Smooth muscle cell (in vitro differentiated cells): ENCODE measurements around the gene HAUS8. TPM values are rescaled to one million over a fixed set of nuclear protein-coding genes. Genes with fewer than 3 reads are reported as not detected.

Experiments
- DNase-seq: peaks from one replicate; lab custom pipeline; 2025; ENCODE audit not compliant: unreplicated experiment; lab: John Stamatoyannopoulos, UW
- H2AFZ ChIP-seq: fragments of 200-600 bp; sonication (generic); 2 replicates; pipeline ENCODE4 v1.6.0; 2016; ENCODE audit warnings: antibody characterized with exemption, low read depth, mild to moderate bottlenecking
- H3F3A ChIP-seq: fragments of 200-600 bp; sonication (generic); 2 replicates; pipeline ENCODE4 v1.6.0; 2017; ENCODE audit warnings: antibody characterized with exemption, low read depth
- H3K27ac ChIP-seq: fragments of 200-600 bp; sonication (generic); 2 replicates; pipeline ENCODE4 v1.5.1; 2016; ENCODE audit warnings: low read depth, mild to moderate bottlenecking
- H3K27me3 ChIP-seq: fragments of 200-600 bp; sonication (generic); 2 replicates; pipeline ENCODE4 v1.6.1; 2016; ENCODE audit warnings: low read depth, mild to moderate bottlenecking
- H3K36me3 ChIP-seq: fragments of 200-600 bp; sonication (generic); 2 replicates; pipeline ENCODE4 v1.5.1; 2016; ENCODE audit warnings: low read depth
- H3K4me1 ChIP-seq: fragments of 200-600 bp; sonication (generic); 2 replicates; pipeline ENCODE4 v1.5.1; 2016; ENCODE audit warnings: low read depth
- H3K4me2 ChIP-seq: fragments of 200-600 bp; sonication (generic); 2 replicates; pipeline ENCODE4 v1.6.0; 2016; ENCODE audit warnings: mild to moderate bottlenecking
- H3K4me3 ChIP-seq: fragments of 200-600 bp; sonication (generic); 2 replicates; pipeline ENCODE4 v1.5.1; 2016; ENCODE audit warnings: mild to moderate bottlenecking
- H3K79me2 ChIP-seq: fragments of 200-600 bp; sonication (generic); 2 replicates; pipeline ENCODE4 v1.6.0; 2016; ENCODE audit warnings: low read depth, mild to moderate bottlenecking
- H3K9ac ChIP-seq: fragments of 200-600 bp; sonication (generic); 2 replicates; pipeline ENCODE4 v1.6.0; 2016; ENCODE audit warnings: low read depth
- H3K9me3 ChIP-seq: fragments of 200-600 bp; sonication (generic); replicated peaks from 2 replicates; pipeline ENCODE4 v1.5.1; 2016; ENCODE audit warnings: low read depth
- H4K20me1 ChIP-seq: fragments of 200-600 bp; sonication (generic); 2 replicates; pipeline ENCODE4 v1.6.0; 2016; ENCODE audit warnings: low read depth
- WGBS: methylation state at CpG from one replicate; pipeline ENCODE4 v1.1.7; 2016; ENCODE audit warnings: low lambda C conversion rate; 5-methylcytosine and 5-hydroxymethylcytosine counted together
- polyA plus RNA-seq: library from polyadenylated mRNA; unstranded; fragments of >200 nt; fragmentation: Nextera tagmentation; extraction: Ambion mirVana; gene quantifications from 2 replicates; pipeline ENCODE4 v1.2.1, GENCODE V29; 2016
- total RNA-seq: library from RNA; depleted of rRNA; stranded (reverse); fragments of >200 nt; gene quantifications from 2 replicates; pipeline ENCODE4 v1.2.3, GENCODE V29; 2014
- TF ChIP-seq, protein P1 (sequence below): fragments of 200-600 bp; sonication (generic); IDR thresholded peaks from 2 replicates; pipeline ENCODE4 v1.5.1; 2017; ENCODE audit warnings: borderline replicate concordance, mild to moderate bottlenecking, antibody characterized with exemption; ENCODE audit not compliant: insufficient read depth, poor library complexity, severe bottlenecking

HAUS8 gene
- total and polyA plus RNA-seq, 2 experiments from 2014 or later: 6.3 to 7.4 TPM

DNA sequence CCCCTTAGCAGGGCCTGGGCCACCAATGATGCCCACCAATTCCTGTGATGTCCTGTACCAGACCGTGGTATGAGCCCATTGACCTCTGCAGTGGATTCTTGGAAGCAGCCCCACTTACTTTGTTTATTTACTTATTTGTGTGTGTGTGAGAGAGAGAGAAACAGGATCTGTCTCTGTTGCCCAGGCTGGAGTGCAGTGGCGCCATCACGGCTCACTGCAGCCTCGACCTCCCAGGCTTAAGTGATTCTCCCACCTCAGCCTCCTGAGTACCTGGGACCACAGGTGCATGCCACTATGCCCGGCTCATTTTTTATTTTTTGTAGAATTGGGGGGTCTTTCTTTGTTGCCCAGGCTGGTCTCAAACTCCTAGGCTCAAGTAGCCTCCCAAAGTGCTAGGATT is 13.3 kb upstream of the HAUS8 start:
- DNase-seq: no peak
- H3K27me3 ChIP-seq: no peaks in the 10 kb centered on the region
- H3K36me3 ChIP-seq: no peaks in the 10 kb centered on the region
- H3K79me2 ChIP-seq: peaks cover 85% of the 10 kb centered on the region
- peaks cover 8% of the 10 kb centered on the region for H3K4me1 ChIP-seq
- TF ChIP-seq, protein P1, sequence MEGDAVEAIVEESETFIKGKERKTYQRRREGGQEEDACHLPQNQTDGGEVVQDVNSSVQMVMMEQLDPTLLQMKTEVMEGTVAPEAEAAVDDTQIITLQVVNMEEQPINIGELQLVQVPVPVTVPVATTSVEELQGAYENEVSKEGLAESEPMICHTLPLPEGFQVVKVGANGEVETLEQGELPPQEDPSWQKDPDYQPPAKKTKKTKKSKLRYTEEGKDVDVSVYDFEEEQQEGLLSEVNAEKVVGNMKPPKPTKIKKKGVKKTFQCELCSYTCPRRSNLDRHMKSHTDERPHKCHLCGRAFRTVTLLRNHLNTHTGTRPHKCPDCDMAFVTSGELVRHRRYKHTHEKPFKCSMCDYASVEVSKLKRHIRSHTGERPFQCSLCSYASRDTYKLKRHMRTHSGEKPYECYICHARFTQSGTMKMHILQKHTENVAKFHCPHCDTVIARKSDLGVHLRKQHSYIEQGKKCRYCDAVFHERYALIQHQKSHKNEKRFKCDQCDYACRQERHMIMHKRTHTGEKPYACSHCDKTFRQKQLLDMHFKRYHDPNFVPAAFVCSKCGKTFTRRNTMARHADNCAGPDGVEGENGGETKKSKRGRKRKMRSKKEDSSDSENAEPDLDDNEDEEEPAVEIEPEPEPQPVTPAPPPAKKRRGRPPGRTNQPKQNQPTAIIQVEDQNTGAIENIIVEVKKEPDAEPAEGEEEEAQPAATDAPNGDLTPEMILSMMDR: no peak
- peaks cover 19% of the 10 kb centered on the region for H3F3A ChIP-seq
- H3K9ac ChIP-seq: peak overlapping the region; percentile 1
- peak overlapping the region; percentile 71 for H3K4me2 ChIP-seq
- H3K4me3 ChIP-seq: no peak overlapping the region
- H3K9me3 ChIP-seq: no peaks in the 10 kb centered on the region
- peaks cover 63% of the 10 kb centered on the region for H4K20me1 ChIP-seq
- peak overlapping the region; percentile 97 for H3K27ac ChIP-seq
- WGBS: 90% methylated on average over 5 of the region's 5 CpGs
- no peak overlapping the region for H2AFZ ChIP-seq

DNA sequence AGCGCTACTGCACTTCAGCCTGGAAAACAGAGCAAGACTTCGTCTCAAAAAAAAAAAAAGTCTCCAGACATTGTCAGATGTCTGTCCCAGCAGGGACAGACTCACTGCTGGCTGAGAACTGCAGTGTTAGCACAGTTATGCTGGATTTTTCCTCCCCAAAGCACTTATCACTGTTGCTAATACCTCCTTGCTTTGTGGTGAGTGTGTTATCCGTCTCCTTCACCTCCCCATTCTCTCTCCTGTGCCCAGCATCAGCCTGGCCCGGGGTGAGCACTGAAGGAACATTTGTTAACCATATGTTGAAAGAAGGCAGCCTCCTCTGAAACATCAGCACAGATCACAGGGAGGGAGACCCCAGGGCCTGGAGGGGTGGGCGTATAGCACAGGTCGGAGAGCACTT is 11.6 kb upstream of the HAUS8 start:
- peaks cover 19% of the 10 kb centered on the region for H3F3A ChIP-seq
- no peaks in the 10 kb centered on the region for H3K36me3 ChIP-seq
- H3K27me3 ChIP-seq: no peaks in the 10 kb centered on the region
- no peak overlapping the region for H3K4me3 ChIP-seq
- H3K9me3 ChIP-seq: no peaks in the 10 kb centered on the region
- DNase-seq: no peak
- peaks cover 8% of the 10 kb centered on the region for H3K4me1 ChIP-seq
- peaks cover 67% of the 10 kb centered on the region for H4K20me1 ChIP-seq
- TF ChIP-seq, protein P1: no peak
- peak overlapping the region; percentile 61 for H3K27ac ChIP-seq
- peak overlapping the region; percentile 13 for H3K9ac ChIP-seq
- peaks cover 85% of the 10 kb centered on the region for H3K79me2 ChIP-seq
- no peak overlapping the region for H2AFZ ChIP-seq
- WGBS: 36% methylated on average over 6 of the region's 6 CpGs
- peak overlapping the region; percentile 55 for H3K4me2 ChIP-seq

DNA sequence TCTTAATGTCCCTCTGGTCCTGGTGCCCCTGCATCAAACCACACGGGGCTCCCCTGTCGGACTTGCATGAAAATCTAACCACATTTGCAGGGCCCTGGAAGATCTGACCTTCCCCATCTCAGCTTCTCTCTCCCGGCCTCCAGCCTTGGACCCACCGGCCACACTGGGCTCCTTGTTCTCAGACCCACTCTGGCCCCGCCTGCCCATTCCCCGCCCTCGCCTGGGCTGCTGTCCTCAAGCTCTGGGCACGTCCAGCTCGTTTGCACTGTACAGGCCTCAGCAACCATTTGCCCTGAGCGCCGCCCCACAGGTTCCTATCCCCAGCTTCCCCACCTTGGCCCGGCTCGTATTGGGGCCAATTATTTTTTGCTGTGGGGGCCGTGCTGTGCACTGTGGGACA is 10.9 kb upstream of the HAUS8 start:
- 86% methylated on average over 14 of the region's 14 CpGs for WGBS
- Histone ChIP-seq H4K20me1 (peaks cover 69% of the 10 kb centered on the region), H3K79me2 (peaks cover 85% of the 10 kb centered on the region), H3K27ac (peak overlapping the region; percentile 61), H3K36me3 (no peaks in the 10 kb centered on the region), H3F3A (peaks cover 19% of the 10 kb centered on the region), H2AFZ (no peak overlapping the region), H3K4me1 (peaks cover 8% of the 10 kb centered on the region), H3K9me3 (no peaks in the 10 kb centered on the region), H3K9ac (peak overlapping the region; percentile 40), H3K27me3 (no peaks in the 10 kb centered on the region), H3K4me2 (peak overlapping the region; percentile 55), H3K4me3 (no peak overlapping the region)
- DNase-seq: no peak
- TF ChIP-seq, protein P1: no peak
